Amniotic stem cell (primary cell): ENCODE data around the gene TFAP2B.

Source experiments
- DNase-seq: peaks from one replicate; lab custom pipeline; 2025; lab: John Stamatoyannopoulos, UW

Gene TFAP2B

DNA sequence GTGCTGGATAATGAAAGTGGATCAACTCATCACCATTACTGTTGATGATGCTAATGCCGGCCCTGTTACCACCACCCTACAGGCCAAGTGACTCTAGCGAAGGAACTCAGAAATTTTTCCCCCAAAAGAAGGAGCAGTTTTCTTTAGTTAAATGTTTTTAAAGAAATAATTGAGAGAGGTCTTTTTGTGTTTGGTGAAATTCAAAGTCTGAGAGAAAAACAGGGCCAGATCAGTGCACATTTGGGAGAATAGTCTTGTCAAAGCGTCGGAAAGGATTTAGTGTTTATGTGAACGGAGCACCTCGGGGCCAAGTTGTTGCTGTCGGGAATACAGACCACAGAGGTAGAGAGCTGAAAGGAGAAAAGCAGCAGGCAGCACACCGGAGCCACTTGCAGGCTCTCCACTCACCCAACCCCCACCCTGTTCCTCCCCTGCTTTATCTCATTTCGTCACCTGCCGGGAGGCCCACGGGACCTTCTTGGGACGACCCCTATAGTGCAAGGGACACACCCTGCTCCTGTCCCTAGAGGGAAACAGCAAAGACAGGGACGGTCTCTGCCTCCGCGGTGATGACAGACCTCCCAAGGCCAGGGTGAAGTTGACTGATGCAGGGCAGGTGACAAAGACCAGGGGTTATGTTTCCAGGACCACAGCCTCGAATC lies 6.8 kb downstream of the TFAP2B start:
- DNase-seq, result no peak

DNA sequence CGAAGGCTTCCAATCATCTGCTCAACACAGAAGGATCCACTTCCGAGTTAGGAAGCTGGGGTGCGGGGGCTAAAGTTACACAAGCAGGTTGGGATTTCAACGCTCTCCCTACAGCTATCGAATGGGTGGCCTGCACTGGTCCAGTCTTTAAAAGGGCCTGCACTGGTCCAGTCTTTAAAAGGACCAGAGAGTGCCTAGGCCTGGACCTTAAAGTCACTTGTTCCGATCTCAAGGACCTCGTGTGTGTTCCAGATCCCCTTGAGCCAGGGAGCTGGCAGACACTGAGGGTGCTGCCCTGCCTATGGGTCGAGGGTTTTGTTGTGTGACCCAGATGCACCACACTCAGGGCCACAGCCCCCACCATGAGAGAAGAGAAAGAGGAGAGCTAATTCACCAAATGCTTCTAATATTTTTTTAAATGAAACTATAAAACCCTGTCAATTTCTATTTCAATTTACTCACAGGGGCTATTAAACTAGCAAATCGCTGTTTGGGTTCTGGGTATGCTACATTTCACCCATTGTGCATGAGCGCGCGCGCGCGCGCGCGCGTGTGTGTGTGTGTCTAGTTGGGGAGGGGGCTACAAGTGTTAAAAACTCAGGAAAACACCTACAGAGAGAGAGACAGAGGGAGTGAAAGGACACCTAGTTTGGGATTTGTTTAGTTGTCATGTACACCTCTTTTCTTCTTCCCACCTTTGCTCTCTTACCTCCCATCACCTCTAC lies 7.5 kb downstream of the TFAP2B start:
- DNase-seq, result no peak

DNA sequence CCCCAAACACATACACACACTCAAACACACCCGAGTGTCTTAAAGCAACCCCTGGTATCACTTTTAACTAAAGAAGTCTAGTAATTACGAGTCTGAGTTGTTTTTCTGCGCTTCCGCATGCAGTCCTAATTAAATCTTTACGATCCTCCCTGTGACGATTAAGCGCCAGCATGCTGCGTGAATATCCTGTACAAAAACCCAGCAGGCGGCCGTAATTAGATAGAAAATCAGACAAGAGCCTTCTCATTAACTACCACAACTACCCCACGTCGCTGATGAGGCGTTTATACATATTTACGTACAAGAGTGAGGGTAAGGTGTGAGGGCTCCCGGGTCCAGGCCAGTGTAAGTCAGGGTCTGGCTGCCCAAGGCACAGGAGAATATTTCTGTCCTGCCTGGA lies 8.1 kb downstream of the TFAP2B start:
- no peak for DNase-seq

DNA sequence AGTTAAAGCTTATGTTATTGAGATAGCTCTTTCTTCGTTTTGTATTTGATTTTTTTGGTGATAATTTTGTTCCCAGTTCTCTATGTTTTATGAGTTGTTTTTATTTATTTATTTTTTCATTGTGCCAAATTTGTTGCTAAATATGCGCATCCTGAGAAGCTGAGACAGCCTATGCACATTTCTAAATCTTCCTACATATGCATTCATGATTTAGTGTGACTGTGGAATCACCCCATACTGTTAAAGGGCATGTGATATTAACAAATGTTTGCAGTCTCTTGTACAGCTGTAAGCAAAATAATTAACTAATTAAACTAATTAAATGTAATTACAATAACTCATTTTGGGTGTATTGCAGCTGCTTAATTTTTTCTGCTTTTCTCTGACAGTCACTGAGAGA lies 10.4 kb downstream of the TFAP2B start:
- no peak for DNase-seq

DNA sequence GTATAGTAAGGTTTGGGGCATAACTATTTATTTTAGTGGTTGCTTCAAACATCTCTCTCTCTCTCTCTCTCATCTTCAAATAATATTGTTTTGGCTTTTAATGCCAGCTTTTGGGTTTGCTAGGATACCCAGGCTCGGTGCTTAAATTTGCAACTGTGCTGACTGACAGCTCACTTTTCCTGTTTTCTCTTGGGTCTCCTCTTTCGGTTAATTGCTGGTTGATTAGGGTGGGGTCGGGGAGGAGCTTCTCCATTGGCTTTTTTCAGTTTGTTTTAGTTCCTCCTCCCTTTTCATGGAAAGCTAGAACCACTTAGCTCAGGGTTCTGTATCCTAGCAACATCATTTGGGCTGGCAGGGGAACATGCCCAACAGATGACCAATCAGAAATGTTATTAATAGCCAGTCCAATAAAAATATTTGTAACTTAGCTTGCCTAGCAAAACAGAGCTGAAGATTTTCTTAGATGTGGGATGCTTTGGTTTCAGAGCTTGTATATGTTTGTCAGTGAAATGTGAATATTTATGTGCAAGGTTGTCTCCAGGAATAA lies 11.3 kb downstream of the TFAP2B start:
- DNase-seq, result no peak

DNA sequence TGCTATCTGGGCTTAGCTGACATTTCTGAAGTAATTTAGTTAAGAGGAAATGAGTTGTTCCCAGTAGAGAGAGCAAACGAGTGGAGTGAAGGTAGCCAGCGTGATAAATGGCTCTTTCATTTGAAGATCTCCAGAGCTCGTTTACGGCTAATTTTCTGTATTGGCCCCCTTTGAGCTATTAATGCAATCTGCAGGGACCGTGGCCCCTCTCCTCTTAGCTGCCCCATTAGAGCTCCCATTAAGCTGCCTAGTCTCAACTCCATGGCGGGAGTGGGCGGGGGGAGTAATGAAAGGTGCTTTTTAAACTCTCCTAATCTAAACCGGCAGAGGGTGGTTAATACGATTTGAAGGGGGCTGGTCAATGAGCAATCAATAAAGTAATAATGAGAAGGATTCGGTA lies 12.5 kb downstream of the TFAP2B start:
- no peak for DNase-seq

DNA sequence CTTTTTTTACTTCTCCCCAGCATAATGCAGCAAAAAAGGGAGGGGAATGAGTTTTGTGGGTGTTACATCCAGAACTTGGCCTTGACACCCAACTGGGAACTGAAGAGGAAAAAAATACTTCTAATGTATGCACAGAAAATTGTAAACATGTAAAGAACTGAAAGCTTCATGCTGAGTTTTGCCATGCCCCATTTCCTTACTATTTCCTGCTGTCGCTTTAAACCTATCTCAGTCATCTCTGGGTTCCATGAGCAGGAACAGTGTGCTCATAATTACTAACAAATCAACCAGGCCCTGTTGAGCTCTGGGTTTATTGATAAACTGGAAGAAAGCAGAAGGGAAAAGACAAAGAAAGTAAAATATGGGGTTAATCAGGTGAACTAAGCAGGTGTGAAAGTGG lies 14.2 kb downstream of the TFAP2B start:
- no peak for DNase-seq

DNA sequence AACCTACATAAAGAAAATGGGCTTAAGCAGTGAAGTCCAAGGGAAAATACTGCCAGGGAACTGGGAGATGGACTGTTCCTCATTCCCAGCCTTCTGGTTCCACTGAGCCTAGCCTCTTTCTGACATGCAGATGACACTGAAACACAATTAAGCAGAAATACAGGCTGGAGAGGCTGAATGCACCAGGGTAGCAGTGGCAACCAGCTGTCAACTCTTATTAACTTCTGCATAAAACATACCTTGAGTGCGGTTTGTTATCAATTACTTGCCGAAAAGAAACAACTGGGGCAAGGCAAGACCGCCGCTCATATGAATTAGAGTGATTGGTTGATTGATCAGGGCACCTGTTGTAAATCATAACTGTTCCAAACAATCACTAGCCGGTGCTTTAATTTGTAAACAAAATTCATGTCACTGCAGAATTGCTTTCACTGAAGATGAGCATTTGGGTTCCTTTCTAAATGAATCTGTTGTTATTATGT lies 16.3 kb downstream of the TFAP2B start:
- DNase-seq, result no peak

DNA sequence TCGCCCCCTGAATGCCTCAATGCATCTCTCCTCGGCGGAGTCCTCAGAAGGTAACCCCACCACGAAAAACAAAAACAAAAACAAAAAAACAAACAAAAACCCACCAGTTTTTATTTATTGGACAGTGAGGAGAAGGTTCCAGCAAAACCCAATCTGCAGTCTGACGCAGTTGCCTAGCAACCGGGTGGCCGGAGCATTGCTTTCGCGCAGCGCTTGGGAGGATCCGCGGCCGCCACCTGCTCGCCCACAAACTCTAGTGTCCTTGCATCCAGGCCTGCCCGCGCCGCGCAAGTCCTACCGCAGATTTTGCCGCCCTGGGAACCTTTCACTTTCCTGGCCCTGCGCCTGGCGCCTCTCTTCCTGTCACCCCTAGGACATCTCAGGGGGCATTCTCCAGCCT lies 17.6 kb downstream of the TFAP2B start:
- DNase-seq, result no peak

DNA sequence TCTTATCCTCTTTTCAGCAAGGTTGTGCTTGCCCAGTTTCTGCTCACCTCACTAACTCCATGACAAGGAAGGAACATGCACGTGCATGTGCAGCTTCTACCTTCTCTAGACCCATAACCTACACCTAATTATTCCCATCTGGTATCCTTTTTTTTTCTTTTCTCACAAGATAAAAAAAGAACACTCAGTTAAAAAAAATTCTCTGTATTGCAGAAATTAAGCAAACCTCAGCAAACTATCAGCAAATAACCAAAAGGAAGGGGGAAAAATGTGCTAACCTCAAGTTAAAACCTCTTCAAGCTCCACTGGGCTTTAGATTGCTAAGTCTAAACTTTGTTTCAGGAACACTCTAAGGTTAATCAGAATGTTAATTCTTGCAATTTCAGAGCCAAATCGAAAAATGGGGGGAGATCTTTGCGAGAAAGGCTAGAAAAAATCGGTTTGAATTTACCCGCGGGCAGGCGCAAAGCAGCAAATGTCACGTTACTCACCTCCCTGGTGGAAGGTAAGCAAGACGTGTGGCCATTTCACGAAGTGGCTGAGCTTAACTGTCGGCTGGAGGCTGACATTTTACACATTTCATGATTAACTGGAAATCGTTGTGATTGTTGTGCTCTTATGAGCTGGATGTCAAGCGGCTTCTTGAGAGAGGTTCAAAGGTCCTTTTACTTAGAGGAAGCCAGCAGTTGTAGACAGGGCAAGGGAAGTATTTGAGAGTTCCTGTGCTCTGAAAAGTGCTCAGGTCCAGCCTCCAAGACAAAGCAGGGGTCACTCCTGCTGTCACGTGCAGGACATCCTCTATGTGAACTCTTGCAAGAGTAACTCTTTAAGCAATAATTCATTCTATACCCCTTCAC lies 19.1 kb downstream of the TFAP2B start:
- DNase-seq, result no peak

DNA sequence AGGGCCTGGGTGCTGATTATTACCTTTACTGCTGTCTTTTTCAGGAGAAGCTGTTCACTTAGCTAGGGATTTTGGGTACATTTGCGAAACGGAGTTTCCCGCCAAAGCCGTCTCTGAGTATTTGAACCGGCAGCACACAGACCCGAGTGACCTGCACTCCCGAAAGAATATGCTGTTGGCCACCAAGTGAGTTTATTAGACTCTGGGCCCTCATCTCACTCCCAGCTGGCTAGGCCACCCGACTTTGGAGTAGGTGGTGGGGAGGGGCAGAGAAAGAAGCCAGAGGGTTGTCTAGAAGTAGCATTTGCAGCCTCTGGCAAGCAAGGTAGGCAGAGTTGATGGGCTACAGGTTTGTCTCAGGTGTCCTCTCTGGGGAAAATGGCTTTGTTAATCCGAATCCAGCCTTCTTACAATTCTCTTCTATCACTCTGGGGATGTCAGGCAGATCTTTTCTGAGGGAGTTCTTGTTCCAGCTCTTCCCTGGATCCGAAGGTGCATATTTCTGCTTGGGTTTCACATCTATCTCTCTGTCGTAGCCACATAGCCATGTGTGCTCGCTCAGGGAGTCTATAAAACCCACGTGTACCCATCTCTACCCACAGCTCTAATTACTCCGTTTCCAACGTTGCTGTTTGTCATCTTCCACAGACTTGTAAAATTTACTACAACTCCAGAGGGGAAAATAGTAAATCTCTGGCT lies 21.6 kb downstream of the TFAP2B start:
- no peak for DNase-seq

DNA sequence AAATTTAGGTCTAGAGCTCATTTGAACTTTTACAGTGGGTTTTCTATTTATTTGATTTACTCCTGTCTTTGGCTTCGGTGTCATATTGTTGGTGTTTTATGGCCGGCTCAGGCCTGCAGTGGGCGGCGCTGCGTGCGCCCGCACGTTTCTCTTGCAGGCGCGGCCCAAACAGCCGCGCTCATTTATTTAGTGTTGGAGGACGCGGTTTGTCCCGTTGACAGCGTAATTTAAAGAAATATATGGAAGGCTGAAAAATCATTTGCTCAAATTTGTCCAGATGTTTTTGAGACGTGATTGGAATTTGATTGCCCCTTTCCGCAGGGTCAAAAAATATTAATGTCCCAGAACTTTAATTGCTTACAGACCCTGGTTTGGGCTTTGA lies 22.1 kb downstream of the TFAP2B start:
- no peak for DNase-seq

DNA sequence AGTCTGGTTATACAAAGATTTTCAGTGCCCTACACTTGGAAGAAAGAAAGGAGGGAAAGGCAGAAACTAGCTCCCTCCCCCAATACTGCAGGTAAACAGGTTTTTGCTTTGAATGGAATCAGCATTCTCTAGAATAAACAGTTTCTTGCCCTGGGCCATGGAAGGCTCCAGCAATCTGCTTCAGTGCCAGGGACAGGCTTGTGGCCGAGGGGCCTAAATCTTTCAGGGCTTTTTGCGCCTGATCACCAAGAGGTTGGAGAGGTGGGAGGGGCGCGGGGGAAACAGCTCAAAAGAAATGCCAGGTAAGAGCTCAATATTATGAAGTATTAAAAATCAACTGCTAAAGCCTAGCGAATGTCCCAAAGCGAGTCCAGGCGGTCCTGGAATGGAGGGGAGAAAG lies 23.8 kb downstream of the TFAP2B start:
- DNase-seq, result no peak

DNA sequence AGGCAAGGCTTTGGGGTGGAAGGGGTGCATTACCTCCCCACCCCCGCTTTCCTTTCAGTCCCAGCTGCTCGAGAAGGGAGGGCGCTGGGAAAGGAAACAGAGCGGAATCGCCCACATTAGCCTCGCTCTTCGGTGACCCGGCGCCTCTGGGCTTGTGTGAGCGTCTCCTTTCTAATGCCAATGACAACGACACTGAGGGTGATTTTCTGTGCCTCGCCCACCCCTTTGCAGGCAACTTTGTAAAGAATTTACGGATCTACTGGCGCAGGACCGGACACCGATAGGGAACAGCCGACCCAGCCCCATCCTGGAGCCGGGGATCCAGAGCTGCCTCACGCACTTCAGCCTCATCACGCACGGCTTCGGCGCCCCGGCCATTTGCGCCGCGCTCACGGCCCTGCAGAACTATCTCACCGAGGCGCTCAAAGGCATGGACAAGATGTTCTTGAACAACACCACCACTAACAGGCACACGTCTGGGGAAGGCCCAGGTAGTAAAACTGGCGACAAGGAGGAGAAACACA lies 24.3 kb downstream of the TFAP2B start:
- DNase-seq, result no peak

DNA sequence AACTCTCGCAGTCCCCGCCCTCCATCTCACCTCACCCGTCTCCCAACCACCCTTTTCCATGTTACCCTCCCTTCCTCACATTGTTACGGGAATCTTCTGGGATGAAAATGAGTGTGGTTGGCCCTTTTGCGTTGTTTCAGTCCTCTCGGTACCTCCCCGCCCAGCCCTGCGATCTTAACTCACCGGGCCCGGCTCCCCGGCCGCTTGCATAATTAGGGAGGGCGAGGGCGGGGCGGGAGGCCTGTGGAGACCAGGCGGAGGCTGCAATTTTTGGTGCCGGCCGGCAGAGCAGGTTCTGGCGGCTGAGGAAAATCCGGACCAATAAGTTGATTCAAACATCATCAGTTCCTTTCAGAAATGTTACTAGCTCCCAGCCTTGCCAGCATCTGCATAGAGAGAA lies 25.2 kb downstream of the TFAP2B start:
- no peak for DNase-seq

DNA sequence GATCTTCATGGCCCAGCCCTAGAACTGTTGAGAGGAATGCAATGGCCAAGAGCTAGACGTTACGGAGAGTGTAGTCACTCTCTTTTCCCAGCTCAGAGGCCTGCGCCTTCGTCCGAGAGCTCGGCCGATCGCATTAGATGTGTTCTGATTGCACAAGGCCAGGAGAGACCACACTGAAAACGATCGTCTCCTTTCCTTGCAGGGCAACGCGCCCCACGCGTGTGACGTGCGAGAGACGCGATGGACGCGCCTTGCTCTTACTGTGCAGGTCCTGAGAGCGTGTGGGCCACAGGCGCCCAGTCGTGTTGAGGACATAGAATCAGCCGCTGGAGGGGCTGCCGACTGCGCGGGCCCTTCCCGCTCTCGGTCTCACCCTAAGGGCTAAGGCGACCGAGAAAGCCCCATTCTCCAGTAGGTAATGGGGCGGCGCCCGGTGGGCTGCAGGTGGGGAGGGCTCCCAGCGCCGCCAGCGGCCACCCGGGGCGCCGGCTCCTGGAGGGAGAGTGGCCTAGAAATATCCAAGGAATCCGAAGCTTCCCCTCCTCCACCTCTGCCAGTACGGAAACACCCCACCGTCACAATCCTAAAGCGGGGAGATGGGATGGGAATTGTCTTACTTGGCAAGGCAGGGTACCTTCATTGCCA lies 26.9 kb downstream of the TFAP2B start:
- DNase-seq, result no peak

DNA sequence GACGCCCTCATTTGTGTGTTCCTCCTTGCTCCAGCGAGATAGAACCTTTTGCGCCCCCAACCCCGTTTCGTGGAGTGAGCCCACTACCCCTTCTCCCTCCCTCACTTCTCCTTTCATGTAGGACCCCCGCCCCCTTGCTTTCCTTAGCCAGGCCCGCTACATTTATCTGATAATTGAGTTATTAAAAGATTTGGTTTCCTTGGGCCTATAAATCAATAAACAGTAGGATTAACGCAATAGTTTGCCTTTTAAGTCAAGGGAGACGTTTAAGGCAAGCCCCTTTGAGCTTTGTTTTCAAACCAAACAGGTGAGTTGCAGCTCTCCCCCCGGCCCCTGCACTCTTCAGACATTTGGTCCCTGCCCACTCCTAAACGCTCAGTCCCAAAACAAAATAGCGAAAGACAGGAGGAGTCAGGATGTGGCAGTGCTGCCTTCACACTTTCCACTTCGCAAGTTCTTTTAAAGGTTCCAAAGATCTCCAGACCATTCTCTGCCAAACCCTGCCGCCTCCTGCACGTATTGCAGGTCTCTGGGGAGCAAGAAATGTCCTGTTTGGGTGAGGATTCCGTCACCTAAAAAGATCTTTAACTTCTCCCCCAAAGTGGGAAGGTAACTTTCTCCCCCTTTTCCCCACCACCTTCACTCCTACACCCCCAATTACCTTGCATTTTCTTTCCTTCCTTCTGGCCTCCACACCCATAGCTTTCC lies 27.6 kb downstream of the TFAP2B start:
- DNase-seq, result no peak

DNA sequence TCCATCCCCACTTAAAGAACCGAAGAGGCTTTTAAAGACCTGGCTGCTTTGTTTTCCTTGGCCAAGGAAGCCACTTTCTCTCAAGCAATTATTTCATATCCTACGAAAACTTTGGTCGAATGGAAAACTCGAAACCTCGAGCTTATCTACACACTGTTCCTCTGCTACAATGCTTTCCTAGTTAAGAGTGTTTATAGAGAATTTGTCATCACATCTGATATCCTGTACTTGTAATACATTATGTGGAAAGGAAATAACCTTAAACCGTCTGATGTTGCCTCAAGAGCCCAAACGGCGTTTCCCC lies 28.1 kb downstream of the TFAP2B start:
- DNase-seq, result no peak

DNA sequence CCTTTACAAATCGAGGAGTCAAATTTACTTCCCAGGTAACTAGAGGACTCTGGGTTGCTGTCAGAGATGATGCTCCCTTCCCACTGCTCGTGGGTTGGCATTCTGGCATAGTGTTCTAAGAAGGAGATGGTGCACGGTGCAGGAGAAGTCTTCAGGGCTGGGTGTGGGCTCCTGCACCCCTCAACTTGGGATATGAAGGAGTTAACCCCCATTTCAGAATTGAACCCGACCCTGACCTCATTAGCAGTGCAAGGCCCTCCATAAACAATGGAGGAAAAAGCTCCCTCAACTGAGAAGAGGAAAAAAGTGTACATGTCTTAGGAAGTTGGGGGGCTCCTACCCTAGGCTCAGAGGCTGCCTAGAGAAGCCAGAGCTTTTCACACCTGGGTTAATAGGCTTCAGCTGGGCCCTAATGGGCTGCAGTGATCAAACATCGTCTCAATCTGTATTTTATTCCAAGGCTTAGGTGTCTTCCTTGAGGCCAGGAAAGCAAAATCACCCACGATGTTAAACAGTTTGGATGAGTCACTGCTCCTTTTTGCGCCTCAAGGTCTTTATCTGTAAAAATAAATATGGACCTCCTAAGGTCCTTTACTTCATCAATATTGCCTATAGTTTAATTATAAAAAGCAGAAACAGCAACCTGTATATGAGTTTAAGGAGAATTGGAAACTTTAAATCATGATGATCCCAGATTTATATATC lies 29.4 kb downstream of the TFAP2B start:
- DNase-seq, result no peak
